ENCODE measurements around the gene CLCN6.

The CLCN6 gene

GRCh38 chr1:11805422-11806306 is at the start of gene CLCN6, which contains the start of gene MTHFR:
Gene CLCN6 (plus strand): TSS chr1:11806191. CDS start chr1:11806263, 72 bp downstream.
Gene MTHFR (minus strand): TSS chr1:11805964. CDS start chr1:11803116, 2,848 bp downstream.
- peak; percentile 100 for DNase-seq (ENCODE audit: low spot score)

GRCh38 chr1:11757047-11757446 is 48.9 kb upstream of the CLCN6 start:
- no peak for DNase-seq (ENCODE audit: low spot score)

- DNase-seq (ENCODE audit: low spot score): no peak
Measured at GRCh38 chr1:11759791-11760190, 46.2 kb upstream of the CLCN6 start.

- DNase-seq (ENCODE audit: low spot score): no peak
Measured at GRCh38 chr1:11761285-11761684, 44.7 kb upstream of the CLCN6 start.

- DNase-seq (ENCODE audit: low spot score): no peak
Measured at GRCh38 chr1:11761988-11762406, 44.0 kb upstream of the CLCN6 start, which contains the start of gene C1orf167. Gene C1orf167 (plus strand): TSS chr1:11762193. CDS start chr1:11764401, 2,208 bp downstream.

GRCh38 chr1:11764115-11764514 is 41.9 kb upstream of the CLCN6 start:
- no peak for DNase-seq (ENCODE audit: low spot score)

GRCh38 chr1:11764519-11764918 is 41.5 kb upstream of the CLCN6 start:
- DNase-seq (ENCODE audit: low spot score): no peak

- no peak for DNase-seq (ENCODE audit: low spot score)
Measured at GRCh38 chr1:11765661-11766428, 40.1 kb upstream of the CLCN6 start.

- DNase-seq (ENCODE audit: low spot score): no peak
Measured at GRCh38 chr1:11766429-11766776, 39.6 kb upstream of the CLCN6 start.

- DNase-seq (ENCODE audit: low spot score): no peak
Measured at GRCh38 chr1:11767922-11768704, 37.9 kb upstream of the CLCN6 start.

GRCh38 chr1:11768821-11769220 is 37.2 kb upstream of the CLCN6 start:
- no peak for DNase-seq (ENCODE audit: low spot score)

- no peak for DNase-seq (ENCODE audit: low spot score)
Measured at GRCh38 chr1:11769274-11769673, 36.7 kb upstream of the CLCN6 start.

- no peak for DNase-seq (ENCODE audit: low spot score)
Measured at GRCh38 chr1:11770011-11770410, 36.0 kb upstream of the CLCN6 start.

- no peak for DNase-seq (ENCODE audit: low spot score)
Measured at GRCh38 chr1:11771481-11772043, 34.4 kb upstream of the CLCN6 start.

GRCh38 chr1:11772458-11772857 is 33.5 kb upstream of the CLCN6 start:
- DNase-seq (ENCODE audit: low spot score): no peak

GRCh38 chr1:11774753-11775152 is 31.2 kb upstream of the CLCN6 start:
- no peak for DNase-seq (ENCODE audit: low spot score)

- no peak for DNase-seq (ENCODE audit: low spot score)
Measured at GRCh38 chr1:11777658-11778322, 28.2 kb upstream of the CLCN6 start.

- no peak for DNase-seq (ENCODE audit: low spot score)
Measured at GRCh38 chr1:11778336-11778735, 27.7 kb upstream of the CLCN6 start.

- DNase-seq (ENCODE audit: low spot score): no peak
Measured at GRCh38 chr1:11778844-11779623, 27.0 kb upstream of the CLCN6 start.

- DNase-seq (ENCODE audit: low spot score): no peak
Measured at GRCh38 chr1:11779715-11780379, 26.1 kb upstream of the CLCN6 start.
